Measurements from ENCODE around the gene SORBS2.

GRCh38 chr4:185669288-185669687 lies 142.7 kb downstream of the SORBS2 start:
- TF ChIP-seq CTCF (IDR thresholded peaks at IDR 0.05) (no peak), POLR2A (IDR thresholded peaks at IDR 0.05) (no peak)
